ENCODE data around the gene GJD3. TPM values are rescaled to one million over a fixed set of nuclear protein-coding genes. Genes with fewer than 3 reads are reported as not detected.

The GJD3 gene
- polyA plus RNA-seq, 3 donors: not detected

DNA sequence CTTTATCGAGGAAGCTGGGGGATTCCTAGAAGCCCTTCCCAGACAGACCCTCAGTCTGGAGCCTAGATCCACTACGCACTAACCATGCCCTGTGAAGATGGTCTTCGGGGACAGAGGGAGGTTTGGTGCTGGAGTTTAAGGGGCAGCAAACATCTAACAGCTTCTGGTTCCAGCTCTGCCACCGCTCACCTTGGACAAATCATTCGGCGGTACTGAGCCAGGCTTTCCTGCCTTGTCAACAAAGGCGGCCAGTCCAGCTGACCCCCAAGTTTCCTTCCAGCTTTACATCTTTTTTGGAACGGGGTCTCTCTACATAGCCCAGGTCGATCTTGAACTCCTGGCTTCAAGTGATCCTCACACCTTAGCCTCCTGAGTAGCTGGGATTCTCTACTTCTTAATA, 369 bp upstream of the GJD3 start:
- Histone ChIP-seq H3K4me1 (ENCODE audit: control insufficient read depth in 1 of 2, insufficient read depth in 2 of 2, low read length in 2 of 2) (peaks cover 6 to 19% of the 10 kb centered on the region in 2 donors), H3K9me3 (replicated peaks in 1 of 2; ENCODE audit: control insufficient read depth in 1 of 2, insufficient read depth in 1 of 2, low read length in 2 of 2) (no peaks in the 10 kb centered on the region), H3K79me2 (ENCODE audit: insufficient read depth, low read length) (no peaks in the 10 kb centered on the region), H3K4me2 (replicated peaks; ENCODE audit: extremely low read depth, low read length, poor library complexity, severe bottlenecking) (no peak overlapping the region), H3K36me3 (replicated peaks in 1 of 2; ENCODE audit: control insufficient read depth in 1 of 2, insufficient read depth in 2 of 2, low read length in 2 of 2) (no peaks in the 10 kb centered on the region), H3K27me3 (ENCODE audit: control insufficient read depth in 2 of 2, insufficient read depth in 2 of 2, low read length in 2 of 2) (peaks cover 0 to 35% of the 10 kb centered on the region in 2 donors), H3K4me3 (replicated peaks in 1 of 3; ENCODE audit: low read depth in 2 of 3, low read length in 3 of 3) (no peak overlapping the region), H4K20me1 (ENCODE audit: insufficient read depth, low read length) (no peaks in the 10 kb centered on the region), H3K27ac (ENCODE audit: low read depth in 1 of 2, low read length in 2 of 2) (no peak overlapping the region), H2AFZ (ENCODE audit: insufficient read depth, low read depth, low read length, poor library complexity, severe bottlenecking) (no peak overlapping the region), H3K9ac (ENCODE audit: insufficient read depth, low read length, poor library complexity, severe bottlenecking) (no peak overlapping the region)
- Mint-ChIP-seq H3K4me1 (peaks cover 8% of the 10 kb centered on the region), H3K36me3 (no peaks in the 10 kb centered on the region), H3K4me3 (peak overlapping the region in 1 of 2 donors; percentile 65), H3K27ac (no peak overlapping the region), H3K9me3 (peaks cover 0 to 2% (median 0%) of the 10 kb centered on the region in 7 donors), H3K27me3 (ENCODE audit: low read depth in 3 of 3) (peaks cover 35 to 45% (median 40%) of the 10 kb centered on the region in 3 donors)
- TF ChIP-seq, protein P1, sequence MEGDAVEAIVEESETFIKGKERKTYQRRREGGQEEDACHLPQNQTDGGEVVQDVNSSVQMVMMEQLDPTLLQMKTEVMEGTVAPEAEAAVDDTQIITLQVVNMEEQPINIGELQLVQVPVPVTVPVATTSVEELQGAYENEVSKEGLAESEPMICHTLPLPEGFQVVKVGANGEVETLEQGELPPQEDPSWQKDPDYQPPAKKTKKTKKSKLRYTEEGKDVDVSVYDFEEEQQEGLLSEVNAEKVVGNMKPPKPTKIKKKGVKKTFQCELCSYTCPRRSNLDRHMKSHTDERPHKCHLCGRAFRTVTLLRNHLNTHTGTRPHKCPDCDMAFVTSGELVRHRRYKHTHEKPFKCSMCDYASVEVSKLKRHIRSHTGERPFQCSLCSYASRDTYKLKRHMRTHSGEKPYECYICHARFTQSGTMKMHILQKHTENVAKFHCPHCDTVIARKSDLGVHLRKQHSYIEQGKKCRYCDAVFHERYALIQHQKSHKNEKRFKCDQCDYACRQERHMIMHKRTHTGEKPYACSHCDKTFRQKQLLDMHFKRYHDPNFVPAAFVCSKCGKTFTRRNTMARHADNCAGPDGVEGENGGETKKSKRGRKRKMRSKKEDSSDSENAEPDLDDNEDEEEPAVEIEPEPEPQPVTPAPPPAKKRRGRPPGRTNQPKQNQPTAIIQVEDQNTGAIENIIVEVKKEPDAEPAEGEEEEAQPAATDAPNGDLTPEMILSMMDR (IDR thresholded peaks at IDR 0.05): no peak
- WGBS (ENCODE audit: insufficient coverage): 95% methylated on average over 4 of the region's 9 CpGs
- no peak for DNase-seq
- intact Hi-C loops (cut with micrococcal nuclease): loop anchor here in 1 of 2 donors (5.0 kb wide), 2 partner anchors 37 to 167 kb away; no protein-coding TSS in a partner anchor

DNA sequence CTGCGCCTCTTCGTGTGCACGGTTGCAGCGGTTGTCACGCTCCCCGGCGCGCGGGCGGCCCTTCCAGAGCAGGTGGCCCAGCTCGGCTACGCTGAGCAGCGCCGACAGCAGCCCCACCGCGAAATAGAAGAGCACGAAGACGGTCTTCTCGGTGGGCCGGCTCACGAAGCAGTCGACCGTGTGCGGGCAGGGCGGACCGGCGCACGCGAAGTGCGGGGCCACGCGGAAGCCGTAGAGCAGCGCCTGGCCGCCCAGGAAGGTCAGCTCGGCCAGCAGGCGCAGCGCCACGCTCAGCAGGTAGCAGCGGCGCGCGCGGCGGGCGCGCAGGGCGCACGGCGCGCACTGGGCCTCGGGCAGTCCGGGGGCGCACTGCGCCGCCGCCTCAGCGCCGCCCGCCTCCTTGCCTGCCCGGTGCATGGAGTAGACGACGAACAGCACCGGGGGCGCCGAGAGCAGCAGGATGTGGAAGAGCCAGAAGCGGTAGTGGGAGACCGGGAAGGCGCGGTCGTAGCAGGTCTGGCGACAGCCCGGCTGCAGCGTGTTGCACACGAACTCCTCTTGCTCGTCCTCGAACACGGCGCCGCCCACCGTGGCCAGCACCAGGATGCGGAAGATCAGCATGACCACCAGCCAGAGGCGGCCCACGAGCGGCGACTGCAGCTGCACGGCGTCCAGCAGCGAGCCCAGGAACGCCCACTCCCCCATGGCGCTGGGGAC, 1.3 kb downstream of the GJD3 start:
- peak in 1 of 3 donors; percentile 17 for DNase-seq
- no peak overlapping the region for H3K27ac ChIP-seq (ENCODE audit: low read depth in 1 of 2, low read length in 2 of 2)
- H3K9me3 ChIP-seq (replicated peaks in 1 of 2; ENCODE audit: control insufficient read depth in 1 of 2, insufficient read depth in 1 of 2, low read length in 2 of 2): no peaks in the 10 kb centered on the region
- Mint-ChIP-seq H3K27ac (no peak overlapping the region), H3K27me3 (ENCODE audit: low read depth in 3 of 3) (peaks cover 37 to 45% (median 44%) of the 10 kb centered on the region in 3 donors), H3K9me3 (peaks cover 0 to 2% (median 0%) of the 10 kb centered on the region in 7 donors), H3K4me3 (peak overlapping the region; percentile 78 to 92), H3K36me3 (no peaks in the 10 kb centered on the region), H3K4me1 (peaks cover 18% of the 10 kb centered on the region)
- no peaks in the 10 kb centered on the region for H3K36me3 ChIP-seq (replicated peaks in 1 of 2; ENCODE audit: control insufficient read depth in 1 of 2, insufficient read depth in 2 of 2, low read length in 2 of 2)
- peak overlapping the region; percentile 36 to 74 (median 42) for H3K4me3 ChIP-seq (replicated peaks in 1 of 3; ENCODE audit: low read depth in 2 of 3, low read length in 3 of 3)
- H3K9ac ChIP-seq (ENCODE audit: insufficient read depth, low read length, poor library complexity, severe bottlenecking): peak overlapping the region; percentile 32
- no peaks in the 10 kb centered on the region for H3K79me2 ChIP-seq (ENCODE audit: insufficient read depth, low read length)
- H3K4me2 ChIP-seq (replicated peaks; ENCODE audit: extremely low read depth, low read length, poor library complexity, severe bottlenecking): peak overlapping the region; percentile 89
- H2AFZ ChIP-seq (ENCODE audit: insufficient read depth, low read depth, low read length, poor library complexity, severe bottlenecking): peak overlapping the region; percentile 77
- WGBS (ENCODE audit: insufficient coverage): 5% methylated on average over 84 of the region's 91 CpGs
- TF ChIP-seq, protein P1 (IDR thresholded peaks at IDR 0.05): no peak
- peaks cover 0 to 35% of the 10 kb centered on the region in 2 donors for H3K27me3 ChIP-seq (ENCODE audit: control insufficient read depth in 2 of 2, insufficient read depth in 2 of 2, low read length in 2 of 2)
- H4K20me1 ChIP-seq (ENCODE audit: insufficient read depth, low read length): no peaks in the 10 kb centered on the region
- H3K4me1 ChIP-seq (ENCODE audit: control insufficient read depth in 1 of 2, insufficient read depth in 2 of 2, low read length in 2 of 2): peaks cover 15 to 30% of the 10 kb centered on the region in 2 donors
- intact Hi-C loops (cut with micrococcal nuclease): loop anchor here in 1 of 2 donors (5.0 kb wide), 2 partner anchors 39 to 169 kb away; no protein-coding TSS in a partner anchor

All from CD14-positive monocyte (primary cell).